Epithelial cell of proximal tubule (primary cell): ENCODE results near the gene TSGA10IP. TPM values are rescaled to one million over a fixed set of nuclear protein-coding genes. Genes with fewer than 3 reads are reported as not detected.

Experiments used
- DNase-seq: peaks from one replicate; pipeline ENCODE4 v3.0.0-alpha.2; 2011; ENCODE audit warnings: low read depth
- H3K4me3 ChIP-seq: 2 replicates; pipeline ENCODE4 v1.5.1; 2011; ENCODE audit warnings: low read depth, mild to moderate bottlenecking, low read length
- total RNA-seq: library from RNA; depleted of rRNA; stranded (reverse); fragments of >200 nt; gene quantifications from 2 replicates; pipeline ENCODE4 v1.2.3, GENCODE V29; 2015
- TF ChIP-seq, protein P1 (sequence below): conservative IDR thresholded peaks from 2 replicates; pipeline ENCODE4 v1.5.1; 2012; ENCODE audit warnings: low read depth, mild to moderate bottlenecking, low read length

Gene TSGA10IP
- total RNA-seq, 1 donor from 2014 or later, result not detected

DNA sequence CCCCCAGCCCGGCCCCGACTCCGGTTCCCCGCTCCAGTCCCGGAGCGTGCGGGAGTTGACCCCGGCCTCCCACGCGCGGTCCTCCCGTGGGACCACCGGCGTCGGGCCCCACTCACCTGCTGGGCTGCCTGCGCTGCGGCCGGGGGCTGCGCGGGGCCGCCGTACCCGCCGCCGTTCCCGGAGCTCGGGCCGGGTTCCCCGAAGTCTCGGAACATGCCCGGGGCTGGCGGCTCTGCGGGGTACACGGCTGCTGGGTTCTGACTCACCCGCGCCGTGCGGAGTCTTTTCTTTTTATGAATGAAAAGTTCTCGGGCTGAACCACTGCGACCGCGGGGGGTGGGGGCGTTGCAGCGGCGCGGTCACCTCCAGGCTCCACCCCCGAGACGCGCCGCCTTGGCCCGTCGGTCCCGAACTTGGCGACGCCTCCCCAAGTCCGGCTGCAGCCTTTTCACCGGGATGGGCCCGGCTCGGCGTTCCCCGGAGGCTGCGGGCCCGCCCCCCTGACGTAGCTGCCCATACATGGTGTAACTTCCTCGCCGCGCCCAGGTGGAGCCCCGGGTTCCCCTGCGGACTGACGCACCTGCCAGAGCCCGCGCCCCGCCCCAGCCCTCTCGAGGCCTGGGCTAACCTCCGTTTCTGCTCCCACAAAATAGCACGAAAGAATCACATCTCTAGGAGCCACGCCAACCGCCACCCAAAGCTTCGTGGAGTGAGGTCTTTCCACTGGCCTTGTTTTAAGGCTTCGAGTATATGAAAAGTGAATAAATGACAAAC, 45.0 kb upstream of the TSGA10IP start, which contains the start of gene FOSL1:
FOSL1 (minus strand) TSS at position 264 of the 774 bp plus-strand sequence; CDS start at position 215, 49 bp downstream.
- no peak for DNase-seq
- peak within 1 kb of the TSS; percentile 80 for H3K4me3 ChIP-seq
- TF ChIP-seq, protein P1, sequence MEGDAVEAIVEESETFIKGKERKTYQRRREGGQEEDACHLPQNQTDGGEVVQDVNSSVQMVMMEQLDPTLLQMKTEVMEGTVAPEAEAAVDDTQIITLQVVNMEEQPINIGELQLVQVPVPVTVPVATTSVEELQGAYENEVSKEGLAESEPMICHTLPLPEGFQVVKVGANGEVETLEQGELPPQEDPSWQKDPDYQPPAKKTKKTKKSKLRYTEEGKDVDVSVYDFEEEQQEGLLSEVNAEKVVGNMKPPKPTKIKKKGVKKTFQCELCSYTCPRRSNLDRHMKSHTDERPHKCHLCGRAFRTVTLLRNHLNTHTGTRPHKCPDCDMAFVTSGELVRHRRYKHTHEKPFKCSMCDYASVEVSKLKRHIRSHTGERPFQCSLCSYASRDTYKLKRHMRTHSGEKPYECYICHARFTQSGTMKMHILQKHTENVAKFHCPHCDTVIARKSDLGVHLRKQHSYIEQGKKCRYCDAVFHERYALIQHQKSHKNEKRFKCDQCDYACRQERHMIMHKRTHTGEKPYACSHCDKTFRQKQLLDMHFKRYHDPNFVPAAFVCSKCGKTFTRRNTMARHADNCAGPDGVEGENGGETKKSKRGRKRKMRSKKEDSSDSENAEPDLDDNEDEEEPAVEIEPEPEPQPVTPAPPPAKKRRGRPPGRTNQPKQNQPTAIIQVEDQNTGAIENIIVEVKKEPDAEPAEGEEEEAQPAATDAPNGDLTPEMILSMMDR, result no peak

DNA sequence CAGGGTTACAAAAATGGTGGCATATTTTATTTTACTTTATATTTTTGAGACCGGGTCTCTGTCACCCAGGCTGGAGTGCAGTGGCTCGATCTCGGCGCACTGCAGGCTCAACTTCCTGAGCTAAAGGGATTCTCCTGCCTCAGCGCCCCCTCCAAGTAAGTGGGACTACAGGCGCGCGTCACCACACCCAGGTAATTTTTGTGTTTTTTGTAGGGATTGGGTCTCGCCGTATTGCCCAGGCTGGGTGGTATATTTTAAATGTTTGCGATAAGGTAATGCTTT, 44.4 kb upstream of the TSGA10IP start:
- TF ChIP-seq, protein P1, result no peak
- DNase-seq, result no peak
- peak overlapping the region; percentile 80 for H3K4me3 ChIP-seq

DNA sequence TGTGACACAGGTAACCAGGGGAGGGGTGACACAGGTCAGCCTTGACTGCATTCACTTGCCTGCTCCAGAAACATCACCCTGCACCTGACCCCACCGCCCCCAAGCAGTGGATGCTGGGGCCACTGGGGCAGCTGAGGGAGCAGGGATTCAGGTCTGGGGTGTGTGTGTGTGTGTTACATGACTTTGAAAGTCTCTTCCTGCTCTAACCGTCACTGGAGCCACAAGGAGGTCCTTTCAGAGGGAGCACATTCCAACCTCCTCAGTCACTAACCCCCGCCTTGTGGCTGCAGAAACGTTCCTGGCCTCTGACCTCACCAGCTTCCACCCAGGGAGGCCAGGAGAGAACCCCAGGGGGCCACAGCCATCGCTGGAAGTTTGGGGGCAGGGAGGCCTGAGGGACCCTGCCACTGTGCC, 42.2 kb upstream of the TSGA10IP start:
- no peak for DNase-seq
- H3K4me3 ChIP-seq, result no peak overlapping the region
- TF ChIP-seq, protein P1, result no peak

GRCh38 chr11:65903715-65904114, 41.6 kb upstream of the TSGA10IP start:
- no peak for DNase-seq
- TF ChIP-seq, protein P1, result no peak
- no peak overlapping the region for H3K4me3 ChIP-seq

DNA sequence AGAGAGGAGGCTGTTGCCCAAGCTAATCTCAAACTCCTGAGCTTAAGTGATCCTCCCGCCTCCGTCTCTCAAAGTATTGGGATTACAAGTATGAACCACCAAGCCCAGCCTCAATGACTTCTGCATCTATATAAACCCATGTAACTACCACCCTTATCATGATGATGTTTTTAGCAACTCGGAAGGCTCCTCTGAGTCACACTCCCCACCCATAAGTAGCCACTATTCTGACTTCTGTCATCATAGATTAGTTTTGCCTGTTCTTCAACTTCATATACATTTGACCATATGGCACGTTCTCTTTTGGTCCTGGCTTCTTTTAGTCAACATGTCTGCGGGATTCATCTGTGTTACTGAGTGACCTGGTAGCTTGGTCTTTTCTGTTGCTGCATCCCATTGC, 38.7 kb upstream of the TSGA10IP start:
- no peak for DNase-seq
- TF ChIP-seq, protein P1, result no peak
- H3K4me3 ChIP-seq, result no peak overlapping the region

DNA sequence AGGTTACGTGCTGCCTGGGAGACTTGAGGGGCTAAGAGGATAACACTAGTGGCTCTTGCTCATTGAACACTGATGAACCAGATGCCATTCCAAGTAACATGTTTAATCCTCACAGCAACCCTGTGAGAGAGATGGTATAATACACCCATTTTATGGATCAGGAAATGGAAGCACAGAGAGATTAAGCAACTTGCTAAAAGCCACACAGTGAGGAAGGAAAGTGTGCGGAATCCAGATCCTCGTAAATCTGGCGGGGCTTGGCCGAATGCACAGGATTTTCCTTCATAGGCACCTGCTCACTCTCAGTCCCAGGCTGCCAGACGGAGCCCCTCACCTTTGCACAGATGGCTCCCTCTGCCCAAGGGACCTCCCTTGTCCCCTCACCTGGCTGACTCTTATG, 37.4 kb upstream of the TSGA10IP start:
- DNase-seq, result no peak
- H3K4me3 ChIP-seq, result no peak overlapping the region
- TF ChIP-seq, protein P1, result no peak
